Embryonic facial prominence (tissue), 1 donor: ENCODE data around the gene RELN.

Source experiments
- DNase-seq: peaks from one replicate; pipeline ENCODE4 v3.0.0-alpha.2; 2016; ENCODE audit errors: extremely low spot score

The RELN gene

DNA sequence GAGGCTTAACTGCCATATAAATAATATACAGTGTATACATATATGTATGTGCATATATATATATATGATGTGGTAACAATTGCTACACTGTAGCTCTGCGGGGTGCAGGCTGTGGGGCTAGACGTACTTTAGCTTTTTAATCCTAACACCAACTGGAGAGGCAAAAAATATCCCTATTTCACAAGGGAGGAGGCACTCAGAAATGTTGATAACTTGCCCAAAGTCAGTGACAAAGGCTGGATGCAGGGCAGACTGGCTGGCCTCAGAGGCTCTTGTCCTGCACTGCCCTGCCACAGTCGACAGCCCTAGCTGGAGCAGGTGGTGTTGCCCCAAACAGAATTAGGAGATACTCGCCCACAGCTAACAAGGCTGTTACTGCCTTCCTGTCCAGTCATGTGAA, 1.5 kb upstream of the RELN start:
- no peak for DNase-seq

DNA sequence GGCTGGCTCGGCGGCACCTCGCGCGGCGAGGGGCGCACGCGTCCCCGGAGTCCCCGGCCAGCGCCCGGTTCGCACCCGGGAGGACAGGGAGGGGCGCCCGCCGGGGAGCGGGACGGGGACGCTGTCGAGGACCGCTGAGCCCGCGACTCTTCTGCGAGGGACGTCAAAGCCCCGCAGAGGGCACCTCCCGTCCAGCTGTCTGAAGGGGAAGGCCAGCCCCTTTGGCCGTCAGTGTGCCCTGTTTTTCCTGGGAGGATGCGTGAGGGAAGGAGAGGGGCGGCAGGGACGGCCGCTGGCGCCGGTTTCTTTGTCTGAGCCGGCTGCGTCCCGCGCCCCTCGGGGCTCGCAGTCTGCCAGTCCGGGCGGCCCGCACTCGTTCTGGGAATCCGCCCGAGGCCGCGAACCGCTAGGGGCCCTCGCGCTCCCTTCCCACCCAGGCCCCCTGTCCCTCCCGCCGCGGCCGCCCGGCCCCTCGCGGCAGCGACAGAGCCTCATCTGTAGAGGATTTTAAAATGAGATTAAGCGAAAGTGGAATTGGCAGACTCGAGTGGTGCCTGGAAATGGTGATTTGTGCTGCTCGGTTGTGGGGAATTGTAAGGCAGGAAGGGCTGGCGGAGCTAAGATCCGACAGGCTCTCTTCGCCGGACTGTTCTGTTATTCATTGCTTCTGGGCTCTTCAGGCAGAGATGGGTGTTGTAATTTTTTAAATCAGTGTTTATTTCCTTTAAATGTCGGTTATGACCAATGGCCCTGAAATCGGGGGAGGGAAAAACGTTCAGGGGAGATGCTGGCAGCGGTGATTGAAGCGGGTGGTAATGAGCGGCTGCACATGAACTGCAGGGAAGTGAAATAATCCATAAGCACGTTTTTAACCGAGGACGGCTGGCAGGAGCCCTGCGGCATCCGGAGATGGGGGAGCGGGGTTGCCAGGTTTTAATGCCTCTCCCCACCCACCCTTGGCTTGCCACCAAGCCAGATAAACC, 618 bp upstream of the RELN start:
- DNase-seq = peak; percentile 18

DNA sequence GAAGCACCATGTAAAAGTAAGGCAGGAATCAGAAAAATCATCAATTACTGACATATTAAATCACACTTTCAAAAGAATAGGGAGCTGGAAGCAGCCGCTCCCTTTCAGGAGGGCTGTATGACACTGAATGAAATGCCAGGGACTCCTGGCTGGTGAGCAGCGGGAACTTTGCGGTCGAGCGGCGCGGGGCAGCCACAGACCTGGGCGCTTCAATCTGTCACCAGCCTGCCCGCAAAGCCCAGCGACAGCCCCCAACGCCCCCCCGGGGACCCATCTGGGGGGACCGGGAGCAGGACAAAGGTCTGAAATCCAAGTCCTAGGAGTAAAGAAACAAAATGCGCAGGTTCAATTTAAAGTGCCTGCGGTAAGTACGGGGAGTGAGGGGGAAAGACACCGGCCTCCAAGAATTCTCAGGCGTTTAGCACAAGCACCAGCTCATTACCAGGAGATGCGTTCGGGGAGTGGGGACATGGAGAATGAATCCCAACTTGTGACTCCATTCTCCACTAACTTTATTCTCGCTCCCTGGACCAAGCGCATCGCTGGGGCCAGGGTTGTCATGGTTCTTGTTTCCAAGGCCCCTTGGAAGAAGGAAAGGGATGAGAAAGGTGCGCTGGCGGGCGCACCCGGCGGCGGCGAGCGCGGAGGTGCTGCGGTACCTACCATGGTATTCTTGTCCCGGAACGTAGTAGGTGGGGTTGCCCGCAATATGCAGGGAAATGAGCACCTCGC, 824 bp downstream of the RELN start:
- no peak for DNase-seq

DNA sequence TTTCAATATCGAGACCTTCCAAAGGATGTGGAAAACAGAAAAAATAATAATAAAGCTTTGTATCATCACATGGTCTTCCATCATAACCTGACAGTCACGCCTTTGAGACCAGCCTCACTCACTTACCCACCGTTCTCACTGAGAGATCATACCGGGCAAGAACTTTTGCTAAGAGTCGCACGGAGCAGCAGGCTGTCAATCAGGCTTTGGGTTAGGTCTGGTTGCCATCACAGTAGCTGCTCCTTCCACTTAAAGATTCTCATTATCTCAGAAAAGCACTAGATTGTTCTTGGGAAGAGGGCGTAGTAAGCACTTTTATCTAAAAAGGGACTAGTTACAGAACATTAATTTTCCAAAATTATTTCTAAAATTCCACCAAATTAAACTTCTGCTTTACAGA, 2.0 kb downstream of the RELN start:
- DNase-seq = no peak

DNA sequence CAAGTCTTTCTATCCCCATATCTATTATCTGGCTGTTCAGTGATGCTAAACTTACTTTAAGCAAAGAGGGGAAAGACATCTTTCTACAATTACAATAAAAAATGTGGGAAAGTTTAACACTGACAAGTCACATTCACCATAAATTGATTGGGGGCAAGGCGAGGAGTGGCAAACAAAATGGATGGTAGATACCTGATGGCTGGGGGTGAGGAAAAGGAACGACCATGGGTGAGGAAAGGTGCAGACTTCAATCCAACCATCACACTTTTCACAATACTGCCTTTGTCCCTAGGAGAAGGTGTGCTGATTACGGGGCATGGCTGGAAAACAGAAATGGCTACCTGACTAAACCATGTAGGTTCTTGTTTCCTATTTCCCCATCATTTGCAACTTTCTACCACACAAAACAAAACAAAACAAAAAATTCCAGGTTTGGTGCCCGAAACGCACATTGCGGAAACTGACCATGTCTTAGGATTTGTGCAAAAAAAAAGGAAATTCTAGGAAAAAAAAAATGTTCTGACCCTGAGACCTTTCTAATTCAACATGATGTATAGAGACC, 3.8 kb downstream of the RELN start:
- DNase-seq = no peak

DNA sequence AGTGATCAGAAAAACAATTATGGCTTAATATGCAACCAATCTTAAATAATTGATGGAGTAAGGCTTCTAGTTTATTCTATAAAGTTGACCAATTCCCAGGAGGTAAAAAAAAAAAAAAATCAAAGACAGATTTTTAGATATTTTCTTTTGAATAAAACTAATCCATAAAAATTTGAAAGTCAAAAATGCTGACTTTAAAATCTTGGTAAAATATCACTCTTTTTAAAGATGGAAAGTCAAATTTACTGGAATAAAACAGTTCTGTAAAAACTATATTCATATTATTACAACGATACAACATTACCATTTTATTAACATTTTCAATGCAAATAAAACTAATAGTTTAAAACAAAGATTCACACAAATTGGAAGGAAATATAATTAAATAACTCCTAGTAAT, 5.4 kb downstream of the RELN start:
- DNase-seq = no peak

- DNase-seq = no peak
Measured at GRCh38 chr7:103983201-103983977, 6.1 kb downstream of the RELN start.

DNA sequence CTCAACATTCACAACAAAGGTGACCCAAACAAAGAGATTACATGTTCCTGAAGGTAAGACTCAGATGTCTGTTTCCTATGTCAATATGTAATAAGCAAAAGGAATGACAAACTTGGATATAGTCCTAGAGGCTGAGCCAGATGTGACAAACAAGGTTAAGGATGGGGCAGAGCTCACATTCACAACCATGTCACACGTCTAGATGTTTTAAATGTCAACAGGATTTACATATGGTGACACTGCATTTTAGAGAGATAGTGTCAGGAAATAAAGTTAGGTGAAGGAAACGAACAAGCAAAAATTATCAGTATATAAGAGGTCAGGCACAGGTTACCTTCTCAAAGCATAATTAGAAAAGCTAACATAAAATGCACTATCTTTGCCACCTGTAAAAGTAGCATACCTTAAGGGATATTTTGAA, 8.4 kb downstream of the RELN start:
- DNase-seq = no peak

GRCh38 chr7:103972779-103973434, 16.6 kb downstream of the RELN start:
- DNase-seq = no peak

DNA sequence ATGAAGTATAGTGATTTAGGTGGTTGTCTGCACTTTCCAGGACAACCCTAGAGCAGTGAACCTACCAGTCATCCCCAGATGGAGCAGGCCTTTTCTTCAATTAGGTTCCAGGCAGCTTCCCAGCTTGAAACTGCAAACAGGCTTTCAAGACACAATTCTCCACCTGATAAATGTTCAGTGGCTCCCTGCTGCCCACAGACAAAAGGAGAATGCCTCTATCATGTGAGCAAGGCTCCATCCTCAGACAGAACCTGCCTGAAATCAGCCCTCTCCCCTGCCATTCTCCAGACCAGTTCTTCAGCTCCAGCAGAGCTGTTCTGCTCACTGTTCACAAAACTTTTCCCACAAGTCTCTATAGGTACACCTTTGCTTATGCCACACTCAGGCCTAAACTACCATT, 22.1 kb downstream of the RELN start:
- DNase-seq = no peak

GRCh38 chr7:103966593-103967277, 22.7 kb downstream of the RELN start:
- DNase-seq = no peak

GRCh38 chr7:103964269-103964668, 25.2 kb downstream of the RELN start:
- DNase-seq = no peak

DNA sequence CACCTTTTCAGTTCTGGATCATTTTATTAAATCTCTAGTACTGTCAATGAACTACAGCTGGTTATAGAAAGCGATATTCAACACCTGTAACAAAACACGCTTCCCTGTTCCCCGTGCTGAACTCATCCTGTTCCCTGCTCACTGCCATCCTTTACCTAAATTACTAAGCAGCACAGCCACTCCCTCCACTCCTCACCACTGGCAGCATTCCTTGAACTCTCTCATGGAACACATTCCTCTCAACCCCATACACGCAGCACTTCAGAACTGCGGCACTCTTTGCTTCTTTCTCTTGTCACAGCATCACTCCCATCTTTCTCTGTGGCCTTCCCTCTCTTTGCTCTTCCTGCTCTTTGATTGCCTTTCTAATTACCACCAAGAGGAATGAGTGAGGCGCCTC, 27.4 kb downstream of the RELN start:
- no peak for DNase-seq

- no peak for DNase-seq
Measured at GRCh38 chr7:103958284-103958818, 31.1 kb downstream of the RELN start.

- no peak for DNase-seq
Measured at GRCh38 chr7:103955985-103956384, 33.5 kb downstream of the RELN start.

DNA sequence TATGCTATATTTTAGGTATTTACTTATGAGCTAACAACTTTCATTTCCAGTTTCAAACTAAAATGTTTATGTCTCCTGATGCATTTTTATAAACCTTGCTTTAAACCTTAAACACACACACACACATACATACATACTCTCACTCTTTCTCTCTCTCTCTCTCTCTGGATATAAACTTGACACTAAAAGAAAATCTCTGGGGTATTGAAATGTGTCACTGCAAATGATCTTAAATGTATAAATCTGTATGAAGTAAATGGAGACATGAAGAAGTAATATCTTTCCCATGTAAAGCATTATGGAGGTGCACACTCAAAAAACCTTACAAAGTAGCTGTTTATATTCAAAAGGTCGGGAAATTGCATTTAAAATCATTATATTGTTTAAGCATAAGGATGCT, 37.0 kb downstream of the RELN start:
- DNase-seq = no peak

- DNase-seq = no peak
Measured at GRCh38 chr7:103951311-103951710, 38.1 kb downstream of the RELN start.

- DNase-seq = no peak
Measured at GRCh38 chr7:103949374-103949773, 40.1 kb downstream of the RELN start.

- no peak for DNase-seq
Measured at GRCh38 chr7:103947026-103947655, 42.3 kb downstream of the RELN start.
